HG03342 (cell line): ENCODE data around the gene PGK1.
"Not testable (repeated sequence)": the region's sequence is repeated elsewhere in the genome, so short reads cannot be mapped to it uniquely, and the experiment has no call there.

Experiments
- ATAC-seq: cut with Tn5 transposase; IDR thresholded peaks from one replicate; pipeline ENCODE4 v1.9.1; 2021; ENCODE audit warnings: mild to moderate bottlenecking, moderate library complexity; ENCODE audit not compliant: unreplicated experiment

PGK1 gene

GRCh38 chrX:78103623-78104446, at the start of gene PGK1:
PGK1 (plus strand) TSS chrX:78104248; CDS start chrX:78104341, 93 bp downstream.
- peak; percentile 95 for ATAC-seq

- no peak for ATAC-seq
Observed at GRCh38 chrX:78063687-78064086, 40.4 kb upstream of the PGK1 start.

GRCh38 chrX:78064152-78064551, 39.9 kb upstream of the PGK1 start:
- ATAC-seq = no peak

- ATAC-seq = peak; percentile 88
Observed at GRCh38 chrX:78064698-78065601, 39.1 kb upstream of the PGK1 start.

GRCh38 chrX:78066110-78066509, 37.9 kb upstream of the PGK1 start:
- no peak for ATAC-seq

GRCh38 chrX:78071331-78071730, 32.7 kb upstream of the PGK1 start:
- ATAC-seq = no peak

- ATAC-seq = not testable (repeated sequence)
Observed at GRCh38 chrX:78073147-78074077, 30.6 kb upstream of the PGK1 start.

- no peak for ATAC-seq
Observed at GRCh38 chrX:78074088-78074487, 30.0 kb upstream of the PGK1 start.

GRCh38 chrX:78075787-78076389, 28.2 kb upstream of the PGK1 start:
- no peak for ATAC-seq

GRCh38 chrX:78081413-78081812, 22.6 kb upstream of the PGK1 start:
- ATAC-seq = not testable (repeated sequence)

GRCh38 chrX:78092296-78092695, 11.8 kb upstream of the PGK1 start:
- ATAC-seq = peak; percentile 81

GRCh38 chrX:78098108-78098507, 5.9 kb upstream of the PGK1 start:
- ATAC-seq = no peak

GRCh38 chrX:78102091-78102490, 2.0 kb upstream of the PGK1 start:
- ATAC-seq = no peak

GRCh38 chrX:78103001-78103622, 936 bp upstream of the PGK1 start:
- no peak for ATAC-seq

- ATAC-seq = no peak
Observed at GRCh38 chrX:78104447-78105176, 564 bp downstream of the PGK1 start.

GRCh38 chrX:78105944-78106650, 2.0 kb downstream of the PGK1 start:
- ATAC-seq = no peak

GRCh38 chrX:78106651-78106986, 2.6 kb downstream of the PGK1 start:
- ATAC-seq = no peak

GRCh38 chrX:78109458-78109857, 5.4 kb downstream of the PGK1 start:
- ATAC-seq = no peak
